ENCODE data around the gene SRSF10.

GRCh38 chr1:23996700-23997229 is 16.6 kb upstream of the SRSF10 start:
- no peak for TF ChIP-seq CTCF (IDR thresholded peaks at IDR 0.05)
- TF ChIP-seq POLR2A (IDR thresholded peaks at IDR 0.05): no peak

Data from body of pancreas (tissue), 4 donors.